H9 (cell line): Measurements from ENCODE around the gene SV2A. TPM values are rescaled to one million over a fixed set of nuclear protein-coding genes. Genes with fewer than 3 reads are reported as not detected.
"Not testable (repeated sequence)": the region's sequence is repeated elsewhere in the genome, so short reads cannot be mapped to it uniquely, and the experiment has no call there.

Experiments used
- DNase-seq: peaks from one replicate; pipeline ENCODE4 v3.0.0-alpha.2; 2017
- H2AFZ ChIP-seq: one replicate; pipeline ENCODE4 v1.6.1; 2013; ENCODE audit warnings: mild to moderate bottlenecking, low read length, control low read depth, moderate library complexity
- H2AK5ac ChIP-seq: 2 replicates; pipeline ENCODE4 v1.6.1; 2013; ENCODE audit warnings: low read length, control low read depth, mixed read lengths; ENCODE audit not compliant: insufficient read length
- H2BK120ac ChIP-seq: one replicate; pipeline ENCODE4 v1.6.1; 2013; ENCODE audit warnings: low read depth, mild to moderate bottlenecking, low read length, control low read depth, inconsistent platforms; ENCODE audit not compliant: poor library complexity, severe bottlenecking
- H2BK12ac ChIP-seq: 2 replicates; pipeline ENCODE4 v1.6.1; 2013; ENCODE audit warnings: low read length, control low read depth, mixed read lengths, low read depth; ENCODE audit not compliant: insufficient read length
- H2BK15ac ChIP-seq: 2 replicates; pipeline ENCODE4 v1.6.1; 2013; ENCODE audit warnings: low read depth, low read length, control low read depth
- H2BK20ac ChIP-seq: one replicate; pipeline ENCODE4 v1.6.1; 2013; ENCODE audit warnings: low read depth, mild to moderate bottlenecking, low read length, control low read depth, inconsistent platforms; ENCODE audit not compliant: poor library complexity, severe bottlenecking
- H2BK5ac ChIP-seq: 2 replicates; pipeline ENCODE4 v1.6.1; 2013; ENCODE audit warnings: low read length, control low read depth, mixed read lengths; ENCODE audit not compliant: insufficient read length
- H3K14ac ChIP-seq: 2 replicates; pipeline ENCODE4 v1.6.1; 2013; ENCODE audit warnings: low read length, control low read depth; ENCODE audit not compliant: insufficient read depth
- H3K18ac ChIP-seq: 2 replicates; pipeline ENCODE4 v1.6.1; 2013; ENCODE audit warnings: low read depth, mild to moderate bottlenecking, mixed read lengths, low read length, control low read depth; ENCODE audit not compliant: insufficient read length
- H3K23ac ChIP-seq: 2 replicates; pipeline ENCODE4 v1.6.1; 2013; ENCODE audit warnings: low read length, control low read depth, mixed read lengths, low read depth; ENCODE audit not compliant: insufficient read length
- H3K23me2 ChIP-seq: 2 replicates; pipeline ENCODE4 v1.6.1; 2013; ENCODE audit warnings: low read depth, mild to moderate bottlenecking, mixed read lengths, low read length, control low read depth; ENCODE audit not compliant: insufficient read length, poor library complexity, severe bottlenecking
- H3K27ac ChIP-seq: 2 replicates; pipeline ENCODE4 v1.5.1; 2013; ENCODE audit warnings: low read length, control low read depth, mixed read lengths, low read depth; ENCODE audit not compliant: insufficient read length
- H3K27me3 ChIP-seq: 2 replicates; pipeline ENCODE4 v1.6.1; 2013; ENCODE audit warnings: low read length, control low read depth, inconsistent platforms; ENCODE audit not compliant: insufficient read depth
- H3K4ac ChIP-seq: 2 replicates; pipeline ENCODE4 v1.6.1; 2013; ENCODE audit warnings: low read depth, mild to moderate bottlenecking, control low read depth, inconsistent platforms, low read length, moderate library complexity
- H3K4me1 ChIP-seq: 2 replicates; pipeline ENCODE4 v1.6.1; 2013; ENCODE audit warnings: low read length, control low read depth, inconsistent platforms; ENCODE audit not compliant: insufficient read depth
- H3K4me2 ChIP-seq: 2 replicates; pipeline ENCODE4 v1.6.1; 2013; ENCODE audit warnings: low read length, control low read depth, mixed read lengths; ENCODE audit not compliant: insufficient read length, insufficient read depth
- H3K56ac ChIP-seq: 2 replicates; pipeline ENCODE4 v1.6.1; 2013; ENCODE audit warnings: low read depth, mild to moderate bottlenecking, mixed read lengths, low read length, control low read depth; ENCODE audit not compliant: insufficient read length
- H3K79me1 ChIP-seq: 2 replicates; pipeline ENCODE4 v1.6.1; 2013; ENCODE audit warnings: low read depth, mild to moderate bottlenecking, moderate library complexity, low read length, control low read depth, inconsistent platforms; ENCODE audit not compliant: insufficient read depth, poor library complexity, severe bottlenecking
- H3K79me2 ChIP-seq: 2 replicates; pipeline ENCODE4 v1.6.1; 2013; ENCODE audit warnings: low read length, control low read depth, inconsistent platforms; ENCODE audit not compliant: insufficient read depth
- H3K9ac ChIP-seq: 2 replicates; pipeline ENCODE4 v1.6.1; 2013; ENCODE audit warnings: low read length, control low read depth, mixed read lengths; ENCODE audit not compliant: insufficient read length; ENCODE audit errors: extremely low read depth
- H3K9me3 ChIP-seq: one replicate; pipeline ENCODE4 v1.6.1; 2013; ENCODE audit warnings: low read depth, low read length, inconsistent platforms; ENCODE audit not compliant: control insufficient read depth
- H3T11ph ChIP-seq: one replicate; pipeline ENCODE4 v1.6.1; 2013; ENCODE audit warnings: mild to moderate bottlenecking, low read length, control low read depth, inconsistent platforms
- H4K20me1 ChIP-seq: one replicate; pipeline ENCODE4 v1.6.1; 2013; ENCODE audit not compliant: control insufficient read depth, insufficient read length, insufficient read depth
- H4K5ac ChIP-seq: 2 replicates; pipeline ENCODE4 v1.6.1; 2013; ENCODE audit warnings: low read depth, mild to moderate bottlenecking, mixed read lengths, low read length, control low read depth; ENCODE audit not compliant: insufficient read length
- H4K8ac ChIP-seq: replicated peaks from 2 replicates; pipeline ENCODE4 v1.6.1; 2013; ENCODE audit warnings: low read length, control low read depth, mixed read lengths, low read depth; ENCODE audit not compliant: insufficient read length
- H4K91ac ChIP-seq: 2 replicates; pipeline ENCODE4 v1.6.1; 2013; ENCODE audit warnings: low read depth, mild to moderate bottlenecking, moderate library complexity, mixed read lengths, low read length, control low read depth; ENCODE audit not compliant: insufficient read length
- H3K27ac Mint-ChIP-seq, 3 experiments: 2 replicates in 2 of 3; 3 replicates in 1 of 3; pipeline ENCODE4 v1.8.0; 2020 to 2021; ENCODE audit warnings: mixed read lengths in 3 of 3, mild to moderate bottlenecking in 1 of 3, moderate library complexity in 1 of 3
- H3K27me3 Mint-ChIP-seq: 2 replicates; pipeline ENCODE4 v1.8.0; 2021; ENCODE audit warnings: low read depth, mild to moderate bottlenecking, moderate library complexity, mixed read lengths
- H3K36me3 Mint-ChIP-seq, 3 experiments: 2 replicates in 2 of 3; 3 replicates in 1 of 3; pipeline ENCODE4 v1.8.0; 2020 to 2021; ENCODE audit warnings: low read depth in 3 of 3, mixed read lengths in 3 of 3; ENCODE audit not compliant: insufficient read depth in 1 of 3
- H3K4me1 Mint-ChIP-seq, 2 experiments: 2 replicates each; pipeline ENCODE4 v1.8.0; 2020; ENCODE audit warnings: mixed read lengths in 2 of 2
- H3K4me3 Mint-ChIP-seq, 2 experiments: 2 replicates in 1 of 2; 3 replicates in 1 of 2; pipeline ENCODE4 v1.8.0; 2020 to 2021; ENCODE audit warnings: mild to moderate bottlenecking in 2 of 2, mixed read lengths in 2 of 2, moderate library complexity in 1 of 2
- H3K9me3 Mint-ChIP-seq, 2 experiments: 2 replicates in 1 of 2; 3 replicates in 1 of 2; pipeline ENCODE4 v1.8.0; 2020; ENCODE audit warnings: mild to moderate bottlenecking in 2 of 2, mixed read lengths in 2 of 2, moderate library complexity in 1 of 2
- WGBS: extraction: QIAGEN DNeasy Blood & Tissue Kit; methylation state at CpG from one replicate; pipeline ENCODE4 v1.1.7; 2013; ENCODE audit warnings: missing lambda C conversion rate, low lambda C conversion rate, mixed read lengths; ENCODE audit not compliant: insufficient read length; ENCODE audit errors: extremely low coverage; 5-methylcytosine and 5-hydroxymethylcytosine counted together
- total RNA-seq: library from RNA; stranded (reverse); gene quantifications from 2 replicates; pipeline ENCODE4 v1.2.1, GENCODE V29; 2021
- TF ChIP-seq, protein P1 (sequence below): fragments of 200-600 bp; sonication (generic); conservative IDR thresholded peaks from 3 replicates; pipeline ENCODE4 v1.8.0; 2021; ENCODE audit warnings: antibody characterized with exemption, mild to moderate bottlenecking

The SV2A gene
- total RNA-seq, 1 experiment from 2014 or later, result 42.4 TPM

DNA sequence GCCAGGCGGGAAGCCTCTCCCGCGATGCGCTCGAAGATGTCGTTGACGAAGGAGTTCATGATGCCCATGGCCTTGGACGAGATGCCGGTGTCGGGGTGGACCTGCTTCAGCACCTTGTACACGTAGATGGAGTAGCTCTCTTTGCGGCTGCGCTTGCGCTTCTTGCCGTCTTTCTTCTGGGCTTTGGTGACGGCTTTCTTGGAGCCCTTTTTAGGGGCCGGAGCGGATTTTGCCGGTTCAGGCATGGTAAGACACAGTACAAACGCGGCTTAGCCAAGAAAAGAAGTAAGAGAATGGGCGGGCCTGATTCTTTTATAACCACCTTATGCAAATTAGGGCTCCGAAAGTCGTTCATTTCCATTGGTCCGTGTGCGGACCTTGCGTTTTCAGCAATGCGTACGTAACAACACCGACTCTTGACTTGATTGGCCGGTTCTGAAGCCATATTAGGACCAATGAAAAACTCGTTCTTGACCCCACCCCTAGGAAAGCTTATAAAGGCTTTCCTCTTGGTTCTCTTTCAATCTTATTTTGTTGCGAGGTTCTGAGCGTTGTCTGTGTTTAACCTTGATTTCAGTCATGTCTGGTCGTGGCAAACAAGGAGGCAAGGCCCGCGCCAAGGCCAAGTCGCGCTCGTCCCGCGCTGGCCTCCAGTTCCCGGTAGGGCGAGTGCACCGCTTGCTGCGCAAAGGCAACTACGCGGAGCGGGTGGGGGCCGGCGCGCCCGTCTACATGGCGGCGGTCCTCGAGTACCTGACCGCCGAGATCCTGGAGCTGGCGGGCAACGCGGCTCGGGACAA, 31.0 kb downstream of the SV2A start:
- Histone ChIP-seq H4K91ac (no peak overlapping the region), H2BK15ac (no peak overlapping the region), H2BK12ac (no peak overlapping the region), H3K4ac (no peak overlapping the region), H2BK120ac (no peak overlapping the region), H3K23ac (no peak overlapping the region), H3K9me3 (no peaks in the 10 kb centered on the region), H4K8ac (no peak overlapping the region), H2AFZ (no peak overlapping the region), H4K5ac (no peak overlapping the region), H3K14ac (peak overlapping the region; percentile 98; the same call in 1 of the 2 replicates), H3K27me3 (no peaks in the 10 kb centered on the region), H3K4me2 (peak overlapping the region; percentile 100), H3K9ac (peak overlapping the region; percentile 99), H3K18ac (peak overlapping the region; percentile 92), H2BK5ac (no peak overlapping the region), H3K56ac (peak overlapping the region; percentile 80), H2AK5ac (no peak overlapping the region), H2BK20ac (no peak overlapping the region), H4K20me1 (no peaks in the 10 kb centered on the region), H3T11ph (no peak overlapping the region), H3K4me1 (peaks cover 3% of the 10 kb centered on the region; the same call in 1 of the 2 replicates), H3K79me1 (no peaks in the 10 kb centered on the region), H3K79me2 (no peaks in the 10 kb centered on the region), H3K23me2 (peaks cover 24% of the 10 kb centered on the region), H3K27ac (peak overlapping the region; percentile 98)
- Mint-ChIP-seq H3K9me3 (no peaks in the 10 kb centered on the region), H3K36me3 (no peaks in the 10 kb centered on the region), H3K4me1 (peaks cover 4 to 7% of the 10 kb centered on the region in 2 experiments; a peak in 3 of 4 replicates), H3K4me3 (no peak overlapping the region), H3K27ac (no peak overlapping the region), H3K27me3 (no peaks in the 10 kb centered on the region)
- no CpG with 5 or more reads among the region's 62 CpGs for WGBS
- peak; percentile 93 for DNase-seq
- TF ChIP-seq, protein P1, sequence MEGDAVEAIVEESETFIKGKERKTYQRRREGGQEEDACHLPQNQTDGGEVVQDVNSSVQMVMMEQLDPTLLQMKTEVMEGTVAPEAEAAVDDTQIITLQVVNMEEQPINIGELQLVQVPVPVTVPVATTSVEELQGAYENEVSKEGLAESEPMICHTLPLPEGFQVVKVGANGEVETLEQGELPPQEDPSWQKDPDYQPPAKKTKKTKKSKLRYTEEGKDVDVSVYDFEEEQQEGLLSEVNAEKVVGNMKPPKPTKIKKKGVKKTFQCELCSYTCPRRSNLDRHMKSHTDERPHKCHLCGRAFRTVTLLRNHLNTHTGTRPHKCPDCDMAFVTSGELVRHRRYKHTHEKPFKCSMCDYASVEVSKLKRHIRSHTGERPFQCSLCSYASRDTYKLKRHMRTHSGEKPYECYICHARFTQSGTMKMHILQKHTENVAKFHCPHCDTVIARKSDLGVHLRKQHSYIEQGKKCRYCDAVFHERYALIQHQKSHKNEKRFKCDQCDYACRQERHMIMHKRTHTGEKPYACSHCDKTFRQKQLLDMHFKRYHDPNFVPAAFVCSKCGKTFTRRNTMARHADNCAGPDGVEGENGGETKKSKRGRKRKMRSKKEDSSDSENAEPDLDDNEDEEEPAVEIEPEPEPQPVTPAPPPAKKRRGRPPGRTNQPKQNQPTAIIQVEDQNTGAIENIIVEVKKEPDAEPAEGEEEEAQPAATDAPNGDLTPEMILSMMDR, result no peak

DNA sequence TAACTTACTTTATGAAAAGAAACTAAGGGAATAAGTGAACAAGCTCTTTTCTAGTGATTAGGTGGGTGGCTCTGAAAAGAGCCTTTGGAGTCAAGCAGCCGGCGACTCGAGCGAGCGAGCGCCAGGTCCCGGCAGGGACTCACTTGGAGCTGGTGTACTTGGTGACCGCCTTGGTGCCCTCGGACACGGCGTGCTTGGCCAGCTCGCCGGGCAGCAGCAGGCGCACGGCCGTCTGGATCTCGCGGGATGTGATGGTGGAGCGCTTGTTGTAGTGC, 31.6 kb downstream of the SV2A start:
- not testable (repeated sequence) for H4K91ac ChIP-seq, H2BK20ac ChIP-seq, H3K27me3 Mint-ChIP-seq, H4K5ac ChIP-seq, H3K79me2 ChIP-seq, H3K36me3 Mint-ChIP-seq, H3K56ac ChIP-seq, H3K9me3 Mint-ChIP-seq, H2AK5ac ChIP-seq, H3K27me3 ChIP-seq, H3K4ac ChIP-seq, H3T11ph ChIP-seq, H3K4me3 Mint-ChIP-seq, H3K4me1 Mint-ChIP-seq, DNase-seq, H2BK120ac ChIP-seq, H2BK15ac ChIP-seq, H3K14ac ChIP-seq, H3K4me1 ChIP-seq, H3K79me1 ChIP-seq, H3K23ac ChIP-seq, H3K27ac Mint-ChIP-seq, H3K9me3 ChIP-seq, H2BK12ac ChIP-seq, H2AFZ ChIP-seq, H4K8ac ChIP-seq, H4K20me1 ChIP-seq
- peak overlapping the region; percentile 87 for H3K27ac ChIP-seq
- H3K4me2 ChIP-seq, result peak overlapping the region; percentile 100
- no CpG with 5 or more reads among the region's 19 CpGs for WGBS
- H3K23me2 ChIP-seq, result peaks cover 24% of the 10 kb centered on the region
- peak overlapping the region; percentile 85 for H3K18ac ChIP-seq
- H2BK5ac ChIP-seq, result peak overlapping the region; percentile 50
- H3K9ac ChIP-seq, result peak overlapping the region; percentile 95
